ENCODE results near the gene NEIL1. TPM values are rescaled to one million over a fixed set of nuclear protein-coding genes. Genes with fewer than 3 reads are reported as not detected.
A peak's percentile ranks its signal among the peaks of the same experiment; 100 is the strongest.
"Not testable (repeated sequence)": the region's sequence is repeated elsewhere in the genome, so short reads cannot be mapped to it uniquely, and the experiment has no call there.

NEIL1 gene
- total and polyA plus RNA-seq, 2 experiments from 2014 or later: 42.2 to 71.2 TPM

GRCh38 chr15:75307778-75308390 lies 39.0 kb upstream of the NEIL1 start:
- Histone ChIP-seq H3K36me3 (no peaks in the 10 kb centered on the region), H3K27ac (no peak overlapping the region), H3K9me3 (ENCODE audit: low read depth) (no peaks in the 10 kb centered on the region), H3K4me1 (ENCODE audit: low read depth) (no peaks in the 10 kb centered on the region), H3K4me3 (no peak overlapping the region), H3K27me3 (peaks cover 27% of the 10 kb centered on the region)
- DNase-seq (ENCODE audit: low read depth in 1 of 2, low spot score in 1 of 2): peak; percentile 26 to 57
- TF ChIP-seq CTCF (IDR thresholded peaks at IDR 0.05; ENCODE audit: low read depth, low read length): peak; percentile 42

- Histone ChIP-seq H3K9me3 (ENCODE audit: low read depth) (no peaks in the 10 kb centered on the region), H3K27ac (no peak overlapping the region), H3K4me3 (no peak overlapping the region), H3K4me1 (ENCODE audit: low read depth) (no peaks in the 10 kb centered on the region), H3K27me3 (peaks cover 27% of the 10 kb centered on the region), H3K36me3 (no peaks in the 10 kb centered on the region)
- TF ChIP-seq CTCF (IDR thresholded peaks at IDR 0.05; ENCODE audit: low read depth, low read length): no peak
- DNase-seq (ENCODE audit: low read depth in 1 of 2, low spot score in 1 of 2): peak in 1 of 2 donors; percentile 12
These were observed 37.1 kb upstream of the NEIL1 start for GRCh38 chr15:75309711-75310110.

GRCh38 chr15:75312548-75312947 lies 34.3 kb upstream of the NEIL1 start:
- H3K4me1 ChIP-seq (ENCODE audit: low read depth); H3K27ac ChIP-seq; H3K36me3 ChIP-seq; H3K4me3 ChIP-seq; H3K9me3 ChIP-seq (ENCODE audit: low read depth): not testable (repeated sequence)
- peaks cover 25% of the 10 kb centered on the region for H3K27me3 ChIP-seq
- DNase-seq (ENCODE audit: low read depth in 1 of 2, low spot score in 1 of 2): peak in 1 of 2 donors; percentile 20

GRCh38 chr15:75313116-75313845 lies 33.6 kb upstream of the NEIL1 start:
- Histone ChIP-seq H3K27ac (no peak overlapping the region), H3K4me3 (no peak overlapping the region), H3K9me3 (ENCODE audit: low read depth) (no peaks in the 10 kb centered on the region), H3K4me1 (ENCODE audit: low read depth) (no peaks in the 10 kb centered on the region), H3K36me3 (no peaks in the 10 kb centered on the region), H3K27me3 (peaks cover 20% of the 10 kb centered on the region)
- no peak for TF ChIP-seq CTCF (IDR thresholded peaks at IDR 0.05; ENCODE audit: low read depth, low read length)
- DNase-seq (ENCODE audit: low read depth in 1 of 2, low spot score in 1 of 2): no peak

GRCh38 chr15:75314552-75315290 lies 32.1 kb upstream of the NEIL1 start:
- Histone ChIP-seq H3K27me3 (peaks cover 9% of the 10 kb centered on the region), H3K9me3 (ENCODE audit: low read depth) (no peaks in the 10 kb centered on the region), H3K4me1 (ENCODE audit: low read depth) (no peaks in the 10 kb centered on the region), H3K4me3 (no peak overlapping the region), H3K27ac (no peak overlapping the region), H3K36me3 (no peaks in the 10 kb centered on the region)
- no peak for DNase-seq (ENCODE audit: low read depth in 1 of 2, low spot score in 1 of 2)
- no peak for TF ChIP-seq CTCF (IDR thresholded peaks at IDR 0.05; ENCODE audit: low read depth, low read length)

GRCh38 chr15:75319231-75319897 lies 27.5 kb upstream of the NEIL1 start:
- not testable (repeated sequence) for H3K27ac ChIP-seq; H3K27me3 ChIP-seq; H3K4me1 ChIP-seq (ENCODE audit: low read depth); H3K36me3 ChIP-seq; H3K4me3 ChIP-seq; H3K9me3 ChIP-seq (ENCODE audit: low read depth)
- peak in 1 of 2 donors; percentile 46 for DNase-seq (ENCODE audit: low read depth in 1 of 2, low spot score in 1 of 2)

Data from cardiac muscle cell (in vitro differentiated cells and primary cell).